Left kidney (tissue), 2 donors: Measurements from ENCODE around the gene GNAT1. TPM values are rescaled to one million over a fixed set of nuclear protein-coding genes. Genes with fewer than 3 reads are reported as not detected.

Experiments
- DNase-seq: peaks from one replicate; pipeline ENCODE4 v3.0.0-alpha.2; 2013
- polyA plus RNA-seq: library from polyadenylated mRNA; unstranded; fragments of 120-200 nt; gene quantifications from one replicate; pipeline ENCODE4 v1.2.1, GENCODE V29; 2013; ENCODE audit not compliant: insufficient read length

Gene GNAT1
- polyA plus RNA-seq, 1 donor: not detected

DNA sequence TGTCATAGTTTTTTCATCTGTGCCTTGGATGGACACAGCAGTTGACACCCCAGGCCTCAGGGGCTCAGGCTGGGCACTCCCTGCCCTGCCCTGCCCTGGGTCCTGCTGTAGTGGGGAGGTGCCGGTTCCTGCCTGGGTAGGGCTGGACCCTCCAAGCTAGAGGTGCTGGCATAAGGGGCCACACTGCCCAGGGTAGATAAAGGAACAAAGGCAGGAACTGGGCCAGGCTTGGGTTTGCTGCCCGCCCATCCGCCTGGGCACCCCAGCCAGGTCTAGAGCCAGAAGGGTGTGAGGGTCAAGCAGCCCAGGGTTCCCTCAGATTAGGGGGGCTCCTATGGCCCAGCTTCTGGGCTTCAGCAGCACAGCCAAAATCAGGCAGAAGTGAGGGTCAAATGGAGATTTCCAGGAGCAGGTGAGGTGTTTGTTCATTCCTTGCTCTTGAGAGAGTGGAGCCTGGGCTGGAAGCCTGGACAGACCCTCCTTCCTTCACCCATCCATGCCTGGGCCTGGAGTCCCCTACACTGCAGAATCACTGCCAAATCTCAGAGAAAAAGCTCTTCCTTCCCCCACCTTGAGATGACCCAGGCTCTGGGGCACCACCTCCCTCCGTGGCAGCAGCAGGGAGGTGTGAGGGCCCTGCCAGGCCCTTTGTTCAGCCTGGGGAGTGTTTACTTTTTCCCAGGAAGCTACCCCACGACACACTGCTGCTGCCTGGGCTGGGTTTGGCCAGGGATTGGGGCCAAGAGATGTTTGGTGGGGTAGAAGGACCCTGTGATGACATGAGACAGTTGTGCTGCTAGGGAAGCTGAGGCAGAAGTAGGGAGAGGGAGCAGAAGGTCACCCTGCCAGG lies 29.2 kb upstream of the GNAT1 start:
- DNase-seq: no peak

DNA sequence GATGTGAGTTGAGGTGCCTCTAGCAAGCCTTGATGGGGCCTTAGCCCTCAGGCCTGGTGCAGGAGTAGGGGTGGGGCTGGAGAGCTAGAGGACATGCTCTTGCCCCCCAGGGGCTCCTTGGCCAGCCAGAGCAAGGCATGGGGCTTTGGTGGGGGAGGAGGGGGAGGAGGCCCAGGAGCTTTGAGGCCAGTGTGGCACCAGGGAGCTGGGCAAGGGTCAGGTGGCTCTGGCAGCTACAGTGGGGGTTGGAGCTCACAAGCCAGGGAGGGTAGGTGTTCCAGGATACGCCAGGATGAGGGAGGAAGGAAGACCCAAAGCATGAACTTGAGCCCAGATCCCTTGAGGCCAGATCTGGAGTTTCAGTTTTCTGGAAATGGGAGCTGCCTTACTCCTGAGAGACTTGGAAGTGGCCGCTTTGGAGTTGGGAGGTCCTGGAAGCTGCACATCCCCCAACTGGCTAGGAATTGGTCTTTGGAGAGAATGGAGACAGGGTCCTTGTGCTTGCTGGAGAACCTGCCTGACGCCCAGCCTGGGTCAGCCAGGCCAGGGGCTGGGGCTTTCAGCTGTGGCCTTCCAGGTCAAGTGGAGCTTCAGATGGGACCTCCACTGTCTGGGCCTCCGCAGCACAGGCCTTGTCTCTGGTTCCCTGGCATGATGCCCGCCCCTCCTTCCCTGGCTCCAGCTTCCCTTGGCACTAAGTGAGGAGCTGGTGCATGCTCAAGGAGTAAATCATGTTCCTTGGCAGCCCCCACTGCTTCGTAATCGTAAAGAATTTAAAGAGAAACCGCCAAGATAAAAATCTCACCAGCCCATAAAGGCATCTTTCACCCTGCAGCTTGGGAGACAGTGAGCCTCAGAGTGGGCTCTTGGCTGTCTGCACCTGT lies 27.6 kb upstream of the GNAT1 start:
- DNase-seq: no peak

DNA sequence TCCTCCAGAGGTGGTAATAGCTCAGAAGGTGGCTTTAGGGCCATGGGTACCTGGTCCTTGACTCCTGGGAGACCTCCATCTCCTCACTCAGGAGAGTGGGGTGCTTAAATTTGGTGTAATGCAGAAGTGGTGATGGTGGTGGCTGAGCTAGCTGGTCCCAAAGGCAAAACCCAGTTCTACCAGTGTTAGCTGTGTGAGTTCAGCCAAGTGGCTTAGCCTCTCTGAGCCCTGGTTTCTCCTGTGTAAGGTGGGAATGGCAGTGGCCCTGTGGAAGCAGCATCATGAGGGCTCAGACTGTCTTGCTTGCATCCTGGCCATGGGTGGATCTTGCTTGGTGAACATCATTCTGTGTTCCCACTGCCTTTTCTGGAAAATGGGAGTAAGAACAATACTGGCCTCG lies 26.9 kb upstream of the GNAT1 start:
- DNase-seq: no peak

DNA sequence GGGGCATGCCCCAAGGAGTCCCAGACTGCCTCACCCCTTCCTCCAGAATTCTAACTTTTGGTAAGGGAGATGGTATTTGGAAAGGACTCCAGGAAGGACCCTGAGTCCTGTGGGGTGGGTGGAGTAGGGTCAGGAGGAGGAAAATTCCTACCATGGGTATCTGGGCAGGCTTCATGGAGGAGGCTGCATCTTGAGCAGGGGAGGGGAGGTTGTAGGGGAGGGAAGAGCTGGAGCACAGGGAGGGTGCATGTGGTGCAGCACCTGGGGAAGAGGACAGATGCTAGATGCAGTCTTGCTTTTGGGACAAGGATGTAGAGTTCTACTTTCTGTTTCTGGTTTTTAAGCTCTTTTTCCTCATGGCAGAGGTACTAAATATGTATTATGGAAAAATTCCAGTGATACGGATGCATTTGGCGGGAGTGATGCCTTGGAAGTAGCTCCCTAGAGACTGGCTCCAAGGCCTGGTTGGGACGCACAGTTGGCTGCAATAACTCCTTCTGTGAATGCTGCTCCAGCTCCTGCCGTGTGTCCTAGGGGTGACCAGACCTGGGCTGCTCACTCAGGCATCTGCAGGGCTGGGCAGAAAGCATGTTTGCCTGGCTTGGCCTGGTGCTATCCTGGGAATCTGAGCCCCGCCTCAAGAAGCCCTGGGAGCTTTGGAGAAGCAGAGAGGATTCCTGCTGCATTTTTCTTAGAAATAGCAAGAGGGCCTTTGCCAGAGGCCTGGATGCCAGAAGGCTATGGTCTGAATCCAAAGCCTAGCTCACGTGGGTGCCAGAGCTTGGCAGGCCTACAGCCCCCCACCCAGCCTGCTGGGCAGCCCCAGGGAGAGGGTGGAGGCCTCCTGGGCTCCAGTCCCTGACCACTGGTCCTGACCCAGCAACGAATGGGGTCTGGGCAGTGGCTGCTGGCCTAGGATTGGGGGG lies 26.2 kb upstream of the GNAT1 start:
- DNase-seq: no peak

DNA sequence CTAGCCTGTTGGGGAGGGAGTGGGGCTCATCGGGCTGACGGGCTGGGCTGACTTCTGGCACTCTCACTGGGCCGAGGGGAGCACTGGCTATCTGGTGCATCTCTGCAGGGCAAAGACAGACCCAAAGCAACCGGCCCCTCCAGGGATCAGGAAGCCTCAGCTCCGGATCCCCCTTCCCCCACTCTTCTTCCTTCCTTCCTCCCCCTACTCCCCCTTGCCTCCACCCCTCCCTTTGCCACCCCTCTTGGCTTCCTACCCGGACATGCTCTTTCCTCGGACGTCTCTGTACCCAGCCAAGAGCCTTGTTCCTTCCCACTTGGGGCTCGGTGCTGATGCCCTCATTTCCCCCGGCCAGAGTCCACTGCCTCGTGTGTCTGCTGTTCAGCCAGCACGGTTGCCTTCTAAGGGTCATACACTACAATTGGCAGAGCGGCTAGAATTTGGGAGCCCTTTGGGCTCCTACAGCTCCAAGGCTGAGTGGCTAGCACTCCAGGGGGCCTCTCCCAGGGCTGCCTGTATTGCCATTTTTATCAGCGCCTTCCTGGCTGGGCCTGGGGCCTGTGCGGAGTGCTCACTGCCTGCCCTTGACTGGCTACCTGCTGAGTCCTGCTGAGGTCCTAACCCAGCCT lies 25.4 kb upstream of the GNAT1 start:
- no peak for DNase-seq

DNA sequence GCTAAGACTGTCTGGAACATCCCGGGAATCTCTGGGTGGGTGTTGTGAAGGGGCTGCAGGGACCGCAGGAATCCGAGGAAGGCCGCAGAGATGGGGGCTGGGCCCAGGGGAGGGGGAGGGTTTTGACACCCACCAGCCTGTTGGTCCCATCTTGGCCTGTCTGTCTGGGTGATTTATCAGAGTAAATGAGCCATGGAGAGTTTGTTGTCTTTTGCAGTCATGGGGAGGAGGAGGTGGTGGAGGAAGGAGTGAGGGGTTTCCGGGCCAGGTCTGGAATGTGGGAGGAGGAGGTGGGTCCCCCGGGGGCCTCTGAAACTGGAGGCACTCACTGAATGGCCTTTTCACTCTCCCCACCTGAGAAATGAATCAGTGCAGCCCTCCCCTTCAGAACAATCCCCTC lies 24.8 kb upstream of the GNAT1 start:
- peak; percentile 88 for DNase-seq

DNA sequence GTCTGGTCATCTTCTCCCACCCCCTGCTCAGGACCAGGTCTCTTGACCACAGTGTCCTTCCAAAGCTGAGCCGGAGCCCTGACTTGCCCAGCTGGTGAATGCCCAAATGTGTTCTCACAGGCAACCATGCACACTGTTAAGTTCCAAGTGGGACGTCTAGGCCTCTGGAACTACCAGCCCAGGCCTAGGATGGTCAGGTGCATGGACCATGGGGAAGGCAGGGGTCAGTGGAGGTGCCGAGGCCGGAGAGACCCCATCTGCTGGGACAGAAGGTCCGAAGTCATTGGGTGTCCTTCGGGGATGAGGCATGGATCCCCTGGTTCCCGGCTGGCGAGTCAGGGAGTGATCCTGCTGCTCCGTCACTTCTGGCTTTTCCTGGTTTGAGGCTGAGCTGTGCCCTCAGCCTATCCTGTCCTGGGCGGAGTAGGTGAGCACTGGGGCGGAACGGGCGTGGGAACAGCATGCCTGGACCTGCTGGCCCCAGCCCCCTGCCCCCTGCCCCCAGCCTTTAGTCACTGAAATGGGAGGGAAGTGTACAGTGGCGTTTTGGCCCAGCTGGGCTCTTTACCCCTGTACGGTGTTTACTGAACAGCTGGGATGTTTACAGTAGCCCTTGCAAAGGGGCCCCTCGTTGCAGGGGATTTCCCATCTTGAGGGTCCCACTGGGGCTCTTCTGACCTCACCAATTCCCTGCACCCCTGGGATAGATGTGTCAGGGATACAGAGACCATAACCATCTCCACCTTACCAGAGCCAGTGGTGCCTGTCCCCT lies 24.2 kb upstream of the GNAT1 start:
- no peak for DNase-seq

DNA sequence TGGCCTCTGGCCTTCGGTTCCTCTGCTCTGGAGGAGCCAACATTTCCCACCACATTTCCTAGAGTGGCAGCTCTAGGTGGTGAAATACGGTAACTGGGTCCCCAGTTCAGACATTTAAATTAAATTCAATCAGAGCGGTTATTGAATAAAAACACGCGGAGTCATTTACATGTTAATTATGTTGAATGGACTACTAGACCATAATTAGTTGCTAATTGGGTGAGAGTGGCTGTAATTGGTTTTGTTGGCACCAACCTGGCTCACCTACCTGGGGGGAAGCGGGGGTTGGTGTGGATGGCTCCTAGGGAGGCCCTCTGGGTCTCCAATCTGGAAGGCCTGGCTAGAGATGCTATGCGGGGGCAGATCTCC lies 23.6 kb upstream of the GNAT1 start:
- DNase-seq: no peak

DNA sequence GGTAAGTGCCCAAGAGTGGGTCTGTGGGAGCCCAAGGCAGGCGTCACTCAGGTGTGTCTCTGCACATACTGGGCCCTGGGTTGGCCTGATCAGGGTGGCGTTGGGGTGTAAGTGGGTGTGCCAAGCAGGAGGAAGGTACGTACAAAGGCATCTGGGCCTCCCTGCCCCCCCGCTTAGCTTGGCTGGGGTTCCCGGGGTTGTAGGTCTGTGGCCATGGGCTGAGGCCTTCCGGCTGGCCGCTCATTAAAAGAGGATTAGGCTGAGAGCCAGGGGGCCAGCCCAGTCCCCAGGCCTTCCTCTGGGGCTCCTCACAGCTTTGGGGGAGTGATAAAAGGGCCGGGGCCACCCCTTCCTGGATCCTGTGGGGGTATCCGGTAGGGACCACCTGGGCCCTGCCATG lies 23.0 kb upstream of the GNAT1 start:
- DNase-seq: no peak

DNA sequence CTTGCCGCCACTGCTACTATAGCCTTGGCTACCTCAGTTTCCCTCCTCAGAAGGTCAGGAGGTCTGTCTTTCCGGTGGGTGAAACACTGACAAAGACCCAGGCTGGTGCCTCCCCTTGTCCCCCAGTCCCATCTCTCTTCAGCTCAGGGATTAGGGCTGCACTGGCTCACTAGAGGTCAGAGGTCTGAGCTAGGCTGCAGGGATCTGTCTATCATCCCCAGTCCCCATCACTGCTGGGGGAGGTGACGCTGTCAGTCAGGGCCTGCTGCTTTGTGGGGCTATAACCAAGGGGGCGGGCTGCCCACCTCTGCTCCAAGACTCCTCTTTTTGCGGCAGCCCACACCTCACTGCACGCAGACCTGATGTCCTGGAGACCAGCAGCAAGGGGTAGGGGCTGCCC lies 22.6 kb upstream of the GNAT1 start:
- no peak for DNase-seq

DNA sequence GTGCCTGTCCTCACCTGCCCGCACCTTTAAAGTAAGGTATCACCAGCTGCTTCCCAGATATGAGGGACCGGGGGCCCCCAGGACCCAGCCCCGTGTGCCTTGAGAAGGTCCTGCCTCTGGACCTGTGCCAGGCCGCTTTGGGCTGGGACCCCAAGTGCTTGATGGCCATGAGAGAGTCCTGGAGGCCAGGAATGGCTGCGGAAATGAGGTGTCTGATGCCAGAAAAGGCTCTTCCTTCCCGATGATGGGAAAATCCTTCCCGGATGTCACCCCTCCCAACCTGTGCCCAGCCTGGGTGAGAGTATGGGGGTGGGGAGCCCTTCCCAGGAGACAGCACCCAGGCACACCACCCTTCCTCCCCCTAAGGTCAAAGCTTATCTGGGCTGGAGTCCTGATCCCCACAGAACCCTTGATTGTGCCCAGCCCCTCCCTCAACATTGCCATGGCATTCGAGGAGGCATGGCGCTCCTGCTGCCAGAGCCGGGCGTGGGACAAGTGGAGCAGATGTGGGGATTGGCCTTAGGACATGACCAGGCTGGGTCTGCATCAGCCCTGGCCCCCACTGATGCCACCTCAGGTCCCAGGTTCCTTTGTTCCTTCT lies 22.1 kb upstream of the GNAT1 start:
- DNase-seq: no peak

DNA sequence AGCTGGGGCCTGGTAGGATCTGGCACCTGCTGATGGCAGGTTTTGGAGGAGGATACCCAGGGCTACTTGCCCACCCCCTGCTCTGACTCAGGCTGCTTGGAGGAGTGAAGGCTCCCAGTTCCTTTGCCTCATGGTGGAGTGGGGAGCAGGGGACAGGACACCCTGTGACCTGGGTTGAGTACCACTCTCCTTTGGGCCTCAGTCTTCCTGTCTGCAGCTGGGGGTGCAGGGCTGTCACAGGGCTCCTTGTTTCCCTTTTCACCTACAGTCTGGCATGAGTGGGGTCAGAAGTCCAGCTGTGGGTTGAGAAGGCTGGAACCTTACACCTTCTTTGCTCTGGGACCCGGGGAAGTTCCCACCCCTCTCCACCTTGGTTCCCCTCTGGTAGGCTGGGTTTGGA lies 21.6 kb upstream of the GNAT1 start:
- DNase-seq: no peak

DNA sequence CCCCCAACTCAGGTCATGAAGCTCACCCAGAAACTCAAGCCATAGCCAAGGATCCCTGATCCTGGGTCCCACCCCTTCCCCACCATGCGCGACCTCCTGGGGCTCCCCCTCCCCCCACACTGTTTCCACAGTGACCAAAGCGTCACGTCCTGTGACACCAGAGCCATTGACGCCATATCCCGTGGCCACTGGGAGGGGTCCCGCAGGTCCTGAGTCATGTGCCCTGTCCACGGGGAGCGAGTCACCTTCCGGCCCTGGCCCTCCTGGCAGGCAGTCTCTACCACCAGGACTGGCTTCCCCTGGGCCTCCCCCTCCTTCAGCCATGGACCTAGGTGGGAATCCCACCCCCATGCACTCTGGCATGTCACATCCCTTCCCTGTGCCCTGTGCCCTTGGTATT lies 20.7 kb upstream of the GNAT1 start:
- no peak for DNase-seq

DNA sequence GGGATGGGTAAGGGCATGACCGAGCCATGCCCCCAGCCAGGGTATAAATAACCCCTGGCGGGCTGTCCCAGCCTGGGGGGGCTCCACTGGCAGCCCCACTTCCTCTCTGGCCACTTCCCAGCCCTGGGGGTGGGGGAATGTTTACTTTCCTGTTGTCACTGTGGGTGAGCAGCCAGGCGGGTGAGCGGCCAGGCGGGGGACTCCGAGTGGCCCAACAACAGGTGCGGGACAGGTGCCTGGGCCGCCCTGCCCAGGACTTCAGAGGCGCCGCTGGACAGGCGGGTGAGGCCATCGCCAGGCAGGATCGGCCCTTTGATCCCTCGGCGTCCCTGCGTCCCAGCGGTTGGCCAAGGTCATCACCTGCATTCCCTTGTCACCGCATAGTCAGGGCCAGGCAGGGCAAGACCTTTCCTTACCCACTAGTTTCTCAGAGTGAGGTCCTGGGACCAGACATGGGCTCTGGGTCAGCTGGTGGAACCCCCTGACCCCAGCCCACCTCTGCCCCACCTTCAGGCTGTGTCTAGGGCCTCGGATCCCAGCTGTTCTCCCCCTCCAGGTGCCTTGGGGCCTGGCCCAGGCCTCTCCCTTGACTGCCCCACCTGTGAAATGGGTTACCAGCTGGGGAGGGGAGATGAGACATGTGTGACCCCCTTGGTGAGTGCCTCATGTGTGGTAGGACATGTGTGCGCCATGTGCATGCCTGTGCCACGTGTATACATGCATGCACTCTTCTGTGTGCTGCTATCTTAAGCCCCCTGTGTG lies 19.7 kb upstream of the GNAT1 start:
- no peak for DNase-seq

DNA sequence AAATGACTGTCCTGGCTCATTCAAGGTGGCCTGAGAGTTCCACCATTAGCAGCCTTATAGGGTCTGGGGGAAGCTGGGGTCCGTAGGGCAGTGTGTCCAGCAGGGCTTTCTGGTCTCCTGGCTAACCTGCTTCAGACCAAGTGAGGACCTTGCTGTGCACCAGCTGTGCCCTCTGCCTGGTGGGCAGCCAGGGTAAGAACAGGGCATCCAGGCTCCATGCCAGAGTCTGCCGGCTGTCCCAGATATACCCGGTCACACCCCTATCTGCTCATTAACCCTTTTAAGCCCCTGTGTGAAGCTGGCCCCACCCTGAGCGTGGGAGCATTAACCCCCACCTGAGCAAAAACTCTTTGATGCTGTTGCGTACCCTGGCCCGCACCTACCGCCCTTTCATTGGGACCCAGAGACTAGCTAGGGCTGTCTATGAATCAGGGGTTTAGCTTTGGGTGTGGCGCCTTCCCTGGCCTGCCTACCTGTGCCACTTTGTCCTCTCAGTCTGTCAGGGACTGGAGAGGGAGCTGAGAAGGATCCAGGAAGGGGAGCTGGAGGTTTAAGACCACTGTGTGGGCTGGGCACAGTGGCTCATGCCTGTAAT lies 18.7 kb upstream of the GNAT1 start:
- no peak for DNase-seq

DNA sequence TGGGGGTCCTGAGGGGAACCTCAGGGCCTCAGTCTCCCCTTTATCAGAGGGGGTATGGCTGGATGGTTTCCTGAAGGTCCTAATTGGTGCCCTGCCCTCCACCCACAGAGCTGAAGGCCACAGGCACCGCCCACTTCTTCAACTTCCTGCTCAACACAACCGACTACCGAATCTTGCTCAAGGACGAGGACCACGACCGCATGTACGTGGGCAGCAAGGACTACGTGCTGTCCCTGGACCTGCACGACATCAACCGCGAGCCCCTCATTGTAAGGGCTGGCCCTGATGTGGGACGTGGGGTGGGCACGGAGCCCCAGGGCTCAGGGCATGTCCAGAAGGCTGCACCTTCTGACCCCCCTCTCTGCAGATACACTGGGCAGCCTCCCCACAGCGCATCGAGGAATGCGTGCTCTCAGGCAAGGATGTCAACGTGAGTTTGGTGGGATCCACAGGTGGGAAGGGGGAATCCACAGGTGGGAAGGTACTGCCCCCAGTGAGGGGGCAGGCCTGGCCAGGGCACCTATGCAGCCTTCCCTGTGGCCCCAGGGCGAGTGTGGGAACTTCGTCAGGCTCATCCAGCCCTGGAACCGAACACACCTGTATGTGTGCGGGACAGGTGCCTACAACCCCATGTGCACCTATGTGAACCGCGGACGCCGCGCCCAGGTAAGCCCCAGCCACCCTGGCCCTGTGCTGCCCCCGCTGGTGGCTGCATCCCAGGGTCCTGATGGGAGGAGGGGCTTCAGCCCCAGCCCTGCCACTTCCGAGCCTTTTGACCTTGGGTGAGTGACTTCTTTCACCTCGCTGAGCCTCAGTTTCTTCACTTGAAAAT lies 17.5 kb upstream of the GNAT1 start:
- DNase-seq: no peak

DNA sequence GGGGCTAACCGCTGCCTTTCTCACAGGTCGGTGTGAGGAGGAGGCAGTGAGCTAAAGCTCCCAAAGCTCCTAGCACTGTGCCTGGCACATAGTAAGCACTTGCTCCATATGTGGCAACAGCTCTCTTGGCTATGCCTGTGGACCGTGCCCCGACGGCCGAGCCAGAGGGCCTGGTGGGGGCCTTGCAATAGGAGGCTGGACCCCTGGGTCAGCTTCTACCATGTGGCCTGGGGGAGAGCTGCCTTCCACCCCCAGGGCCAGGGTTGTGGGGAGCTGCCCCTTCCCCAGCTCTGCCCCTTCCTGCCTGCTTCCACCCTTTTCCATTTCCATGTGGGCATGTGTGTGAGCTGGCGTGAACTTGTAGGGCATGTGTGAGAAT lies 16.9 kb upstream of the GNAT1 start:
- no peak for DNase-seq

DNA sequence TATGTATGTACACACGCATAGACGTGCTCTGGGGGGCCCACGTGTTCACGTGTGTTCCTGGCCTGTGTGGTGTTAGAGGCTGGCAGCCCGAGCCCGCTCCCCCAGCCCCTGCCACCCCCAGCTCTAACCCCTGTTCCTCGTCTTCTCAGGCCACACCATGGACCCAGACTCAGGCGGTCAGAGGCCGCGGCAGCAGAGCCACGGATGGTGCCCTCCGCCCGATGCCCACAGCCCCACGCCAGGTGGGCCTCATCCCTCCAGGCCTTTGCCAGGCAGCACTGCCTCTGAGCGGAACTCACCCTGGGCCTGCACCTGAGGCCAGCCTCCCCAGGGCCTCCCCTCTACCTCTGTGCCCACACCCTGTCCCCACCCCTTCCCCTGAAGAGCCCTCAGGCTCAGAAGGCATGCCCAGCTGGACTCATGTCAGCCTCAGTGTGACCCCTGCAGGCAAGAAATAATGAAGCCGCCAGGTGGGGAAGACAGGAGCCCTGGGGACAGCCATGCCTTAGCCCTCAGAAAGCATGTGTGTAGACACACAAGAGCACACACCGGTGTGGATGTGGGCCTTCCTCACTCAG lies 16.4 kb upstream of the GNAT1 start:
- no peak for DNase-seq
